Measurements from ENCODE around the gene PTPRN2. TPM values are rescaled to one million over a fixed set of nuclear protein-coding genes. Genes with fewer than 3 reads are reported as not detected.
"Not testable (repeated sequence)": the region's sequence is repeated elsewhere in the genome, so short reads cannot be mapped to it uniquely, and the experiment has no call there.

The PTPRN2 gene
- total and polyA plus RNA-seq, 5 experiments from 2014 or later, result 0.69 to 1.5 (median 0.99) TPM

- H3K4me3 Mint-ChIP-seq, POLR2A ChIA-PET, H3K27ac Mint-ChIP-seq, H3K36me3 Mint-ChIP-seq, DNase-seq, H3K4me1 Mint-ChIP-seq, H3K9me3 Mint-ChIP-seq, ATAC-seq, H3K27me3 Mint-ChIP-seq: not testable (repeated sequence)
Observed at GRCh38 chr7:157562522-157563398, 1024.9 kb downstream of the PTPRN2 start.

GRCh38 chr7:157561816-157562410 is 1025.7 kb downstream of the PTPRN2 start:
- Mint-ChIP-seq H3K27me3 (peaks cover 0 to 3% (median 0%) of the 10 kb centered on the region in 5 donors), H3K9me3 (no peaks in the 10 kb centered on the region), H3K4me1 (peaks cover 0 to 4% (median under 1%) of the 10 kb centered on the region in 4 donors), H3K4me3 (no peak overlapping the region), H3K36me3 (peaks cover 0 to 4% (median 0%) of the 10 kb centered on the region in 3 donors), H3K27ac (no peak overlapping the region)
- DNase-seq (peak in 1 of 10 donors; percentile 36), ATAC-seq (no peak)
- POLR2A ChIA-PET, result no interaction called here

GRCh38 chr7:157561523-157561785 is 1026.2 kb downstream of the PTPRN2 start:
- ATAC-seq (no peak), DNase-seq (no peak)
- peaks cover 0 to 4% (median 0%) of the 10 kb centered on the region in 3 donors for H3K36me3 Mint-ChIP-seq
- POLR2A ChIA-PET, result no interaction called here
- peak overlapping the region in 1 of 10 donors; percentile 33 for H3K27ac Mint-ChIP-seq
- no peaks in the 10 kb centered on the region for H3K9me3 Mint-ChIP-seq
- no peak overlapping the region for H3K4me3 Mint-ChIP-seq
- peaks cover 0 to 1% (median 0%) of the 10 kb centered on the region in 4 donors for H3K4me1 Mint-ChIP-seq
- H3K27me3 Mint-ChIP-seq, result peaks cover 0 to 2% (median 0%) of the 10 kb centered on the region in 5 donors

GRCh38 chr7:157560710-157561522 is 1026.7 kb downstream of the PTPRN2 start:
- peaks cover 0 to 2% (median 0%) of the 10 kb centered on the region in 5 donors for H3K27me3 Mint-ChIP-seq
- DNase-seq, result no peak
- H3K27ac Mint-ChIP-seq, result peak overlapping the region in 1 of 10 donors; percentile 33
- ATAC-seq, result no peak
- POLR2A ChIA-PET, result no interaction called here
- no peaks in the 10 kb centered on the region for H3K9me3 Mint-ChIP-seq
- no peak overlapping the region for H3K4me3 Mint-ChIP-seq
- peaks cover 0 to 4% (median 0%) of the 10 kb centered on the region in 3 donors for H3K36me3 Mint-ChIP-seq
- H3K4me1 Mint-ChIP-seq, result peaks cover 0 to 1% (median 0%) of the 10 kb centered on the region in 4 donors

GRCh38 chr7:157560258-157560654 is 1027.4 kb downstream of the PTPRN2 start:
- peak overlapping the region in 1 of 10 donors; percentile 36 for H3K27ac Mint-ChIP-seq
- DNase-seq, result no peak
- H3K9me3 Mint-ChIP-seq, result no peaks in the 10 kb centered on the region
- POLR2A ChIA-PET, result no interaction called here
- peaks cover 0 to 2% (median 0%) of the 10 kb centered on the region in 5 donors for H3K27me3 Mint-ChIP-seq
- H3K4me1 Mint-ChIP-seq, result peaks cover 0 to 1% (median 0%) of the 10 kb centered on the region in 4 donors
- peaks cover 0 to 4% (median 0%) of the 10 kb centered on the region in 3 donors for H3K36me3 Mint-ChIP-seq
- ATAC-seq, result no peak
- no peak overlapping the region for H3K4me3 Mint-ChIP-seq

GRCh38 chr7:157559596-157560257 is 1027.9 kb downstream of the PTPRN2 start:
- no peaks in the 10 kb centered on the region for H3K27me3 Mint-ChIP-seq
- H3K36me3 Mint-ChIP-seq, result peaks cover 0 to 2% (median 0%) of the 10 kb centered on the region in 3 donors
- no peaks in the 10 kb centered on the region for H3K9me3 Mint-ChIP-seq
- peaks cover 0 to 1% (median 0%) of the 10 kb centered on the region in 4 donors for H3K4me1 Mint-ChIP-seq
- DNase-seq (no peak), ATAC-seq (no peak)
- POLR2A ChIA-PET, result no interaction called here
- H3K4me3 Mint-ChIP-seq, result no peak overlapping the region
- peak overlapping the region in 1 of 10 donors; percentile 21 for H3K27ac Mint-ChIP-seq

GRCh38 chr7:157558875-157559595 is 1028.6 kb downstream of the PTPRN2 start:
- Mint-ChIP-seq H3K27ac (peak overlapping the region in 2 of 10 donors; percentile 21 to 77), H3K27me3 (no peaks in the 10 kb centered on the region), H3K36me3 (no peaks in the 10 kb centered on the region), H3K4me1 (peaks cover 0 to 1% (median 0%) of the 10 kb centered on the region in 4 donors), H3K9me3 (no peaks in the 10 kb centered on the region), H3K4me3 (no peak overlapping the region)
- no peak for ATAC-seq
- no peak for DNase-seq
- POLR2A ChIA-PET, result no interaction called here

GRCh38 chr7:157558516-157558874 is 1029.1 kb downstream of the PTPRN2 start:
- H3K27ac Mint-ChIP-seq, result no peak overlapping the region
- H3K36me3 Mint-ChIP-seq, result no peaks in the 10 kb centered on the region
- no peak overlapping the region for H3K4me3 Mint-ChIP-seq
- no peaks in the 10 kb centered on the region for H3K27me3 Mint-ChIP-seq
- H3K4me1 Mint-ChIP-seq, result peaks cover 0 to 1% (median 0%) of the 10 kb centered on the region in 4 donors
- H3K9me3 Mint-ChIP-seq, result no peaks in the 10 kb centered on the region
- DNase-seq (no peak), ATAC-seq (no peak)
- POLR2A ChIA-PET, result no interaction called here

- no peaks in the 10 kb centered on the region for H3K36me3 Mint-ChIP-seq
- POLR2A ChIA-PET, result no interaction called here
- peaks cover 0 to 1% (median 0%) of the 10 kb centered on the region in 4 donors for H3K4me1 Mint-ChIP-seq
- H3K9me3 Mint-ChIP-seq, result no peaks in the 10 kb centered on the region
- no peak overlapping the region for H3K4me3 Mint-ChIP-seq
- DNase-seq, result no peak
- no peaks in the 10 kb centered on the region for H3K27me3 Mint-ChIP-seq
- ATAC-seq, result no peak
- H3K27ac Mint-ChIP-seq, result no peak overlapping the region
Observed at GRCh38 chr7:157558061-157558460, 1029.6 kb downstream of the PTPRN2 start.

- Mint-ChIP-seq H3K4me3 (no peak overlapping the region), H3K4me1 (peaks cover 0 to 1% (median 0%) of the 10 kb centered on the region in 4 donors), H3K9me3 (no peaks in the 10 kb centered on the region), H3K27me3 (no peaks in the 10 kb centered on the region), H3K27ac (no peak overlapping the region), H3K36me3 (no peaks in the 10 kb centered on the region)
- POLR2A ChIA-PET, result no interaction called here
- no peak for DNase-seq
- ATAC-seq, result no peak
Observed at GRCh38 chr7:157557263-157557662, 1030.4 kb downstream of the PTPRN2 start.

- H3K36me3 Mint-ChIP-seq, result no peaks in the 10 kb centered on the region
- no peak overlapping the region for H3K27ac Mint-ChIP-seq
- no peak for ATAC-seq
Observed at GRCh38 chr7:157556642-157556944, 1031.0 kb downstream of the PTPRN2 start.

GRCh38 chr7:157555944-157556641 is 1031.5 kb downstream of the PTPRN2 start:
- Mint-ChIP-seq H3K4me1 (peaks cover 0 to 3% (median 0%) of the 10 kb centered on the region in 4 donors), H3K27ac (no peak overlapping the region), H3K9me3 (no peaks in the 10 kb centered on the region), H3K27me3 (no peaks in the 10 kb centered on the region), H3K4me3 (no peak overlapping the region), H3K36me3 (no peaks in the 10 kb centered on the region)
- POLR2A ChIA-PET, result no interaction called here
- no peak for DNase-seq
- no peak for ATAC-seq

More at GRCh38 chr7:157556642-157556944, 1031.0 kb downstream of the PTPRN2 start:
- POLR2A ChIA-PET, result no interaction called here
- Mint-ChIP-seq H3K4me1 (peaks cover 0 to 3% (median 0%) of the 10 kb centered on the region in 4 donors), H3K4me3 (no peak overlapping the region), H3K27me3 (no peaks in the 10 kb centered on the region), H3K9me3 (no peaks in the 10 kb centered on the region)
- DNase-seq, result no peak

All from naive thymus-derived CD8-positive, alpha-beta T cell (primary cell).